Suprapubic skin (tissue), 4 donors: ENCODE results near the gene ARFGAP1.

ENCODE experiments used
- CTCF ChIP-seq, 2 donors: fragments of 200-600 bp in 1 of 2; fragments of 450-650 bp in 1 of 2; sonication (generic) in 1 of 2; IDR thresholded peaks; one replicate each; pipeline ENCODE4 v1.5.1; 2016 to 2019; ENCODE audit warnings: antibody characterized with exemption in 2 of 2, mild to moderate bottlenecking in 1 of 2, moderate library complexity in 1 of 2
- EP300 ChIP-seq: sonication (generic); formaldehyde crosslinking; IDR thresholded peaks from one replicate; pipeline ENCODE4 v1.6.1; 2017; ENCODE audit warnings: antibody characterized with exemption
- POLR2A ChIP-seq, 2 donors: fragments of 450-650 bp; IDR thresholded peaks; one replicate each; pipeline ENCODE4 v1.6.1; 2017; ENCODE audit warnings: antibody characterized with exemption in 2 of 2, mild to moderate bottlenecking in 2 of 2, moderate library complexity in 2 of 2
- POLR2AphosphoS5 ChIP-seq, 3 donors: sonication (generic); formaldehyde crosslinking; IDR thresholded peaks; one replicate each; pipeline ENCODE4 v1.6.1; 2017; ENCODE audit warnings: antibody characterized with exemption in 3 of 3

GRCh38 chr20:63332488-63333240 lies 60.1 kb downstream of the ARFGAP1 start:
- TF ChIP-seq CTCF (IDR thresholded peaks at IDR 0.05) (no peak), POLR2A (IDR thresholded peaks at IDR 0.05) (no peak), POLR2AphosphoS5 (IDR thresholded peaks at IDR 0.05) (no peak), EP300 (no peak)
